GM12891 (cell line): ENCODE measurements around the gene GCAT.

ENCODE experiments used
- POLR2A ChIP-seq: IDR thresholded peaks from 2 replicates; pipeline ENCODE4 v1.6.1; 2011; ENCODE audit warnings: low read depth, low read length, control low read depth
- POLR2AphosphoS5 ChIP-seq: IDR thresholded peaks from 2 replicates; pipeline ENCODE4 v1.6.1; 2011; ENCODE audit warnings: low read depth, low read length, control low read depth
- POU2F2 ChIP-seq: IDR thresholded peaks from 2 replicates; pipeline ENCODE4 v1.6.1; 2011; ENCODE audit warnings: low read depth, mild to moderate bottlenecking, control low read depth, low read length, moderate library complexity

DNA sequence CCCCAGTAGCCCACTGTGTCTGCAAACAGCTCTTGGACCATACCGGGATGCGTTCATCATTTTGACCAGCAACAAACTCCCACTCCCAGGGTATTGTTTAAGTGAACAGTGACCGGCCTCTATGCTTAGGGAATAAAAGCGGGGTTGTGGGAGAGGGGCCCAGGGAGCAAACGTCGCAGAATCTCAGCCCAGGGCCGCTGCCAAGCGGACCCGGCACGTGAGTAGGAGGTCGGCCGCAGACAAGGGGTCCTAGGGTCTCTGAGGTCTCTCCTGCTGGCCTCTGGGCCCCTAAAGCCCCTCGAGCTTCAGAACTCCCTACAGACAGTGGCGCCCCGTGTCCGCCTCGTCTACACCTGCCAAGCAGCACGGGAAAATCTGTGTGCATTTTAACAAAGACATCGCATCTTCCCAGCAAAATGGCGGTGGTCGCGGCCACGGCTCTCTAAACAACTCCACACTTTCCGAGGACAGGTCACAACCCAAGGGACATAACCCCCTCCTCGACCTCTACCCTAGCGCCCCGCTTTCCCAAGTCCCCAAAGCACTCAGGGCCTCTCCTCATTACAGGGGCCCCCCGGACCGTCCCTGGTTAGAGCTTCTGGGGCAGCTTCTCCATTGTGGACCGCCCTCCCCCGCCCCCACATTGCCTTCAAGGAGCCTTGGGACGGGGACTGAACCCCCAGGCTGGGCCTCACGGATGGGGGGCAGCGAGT lies 3.9 kb upstream of the GCAT start:
- no peak for TF ChIP-seq POLR2A
- TF ChIP-seq POLR2AphosphoS5, result no peak
- TF ChIP-seq POU2F2, result no peak
